DMS153 (cell line): ENCODE data around the gene HOATZ.

Experiments used
- DNase-seq: peaks from one replicate; lab custom pipeline; 2025; lab: John Stamatoyannopoulos, UW

HOATZ gene

DNA sequence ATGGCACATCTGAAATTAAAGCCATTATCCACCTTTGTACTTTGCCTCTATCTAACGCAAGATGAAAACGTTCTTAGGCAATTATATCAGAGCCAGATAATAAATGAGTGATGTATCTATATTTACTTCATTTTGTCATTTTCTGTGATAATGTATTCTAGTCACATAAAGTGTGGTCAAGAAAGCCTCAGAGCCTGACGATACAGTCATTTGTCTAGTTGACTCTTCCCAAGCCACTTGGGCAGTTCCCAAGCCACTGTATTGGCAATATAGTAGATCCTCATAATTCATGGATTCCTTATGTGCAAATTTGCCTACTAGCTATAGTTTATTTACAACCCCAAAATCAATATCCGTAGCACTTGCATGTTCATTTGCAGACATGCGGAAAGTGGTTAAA is 7.8 kb downstream of the HOATZ start:
- DNase-seq, result no peak

DNA sequence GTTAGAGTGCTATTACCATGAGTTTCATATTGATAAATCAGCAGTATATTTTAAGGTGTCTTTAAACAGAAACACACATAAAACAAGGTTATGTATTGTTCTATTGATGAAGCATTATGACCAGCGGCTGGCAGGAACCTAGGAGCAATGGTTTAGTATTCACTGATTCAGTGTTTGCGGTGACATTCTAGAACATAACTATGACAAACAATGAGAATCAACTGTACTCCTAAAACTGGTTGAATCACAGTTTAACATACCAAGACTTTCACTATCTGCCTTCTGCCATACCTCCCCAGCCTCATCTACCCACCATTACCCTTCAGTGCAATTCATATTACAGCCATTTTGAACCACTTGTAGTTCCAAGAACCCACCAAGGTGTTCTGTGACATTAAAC is 8.8 kb downstream of the HOATZ start:
- DNase-seq, result no peak

DNA sequence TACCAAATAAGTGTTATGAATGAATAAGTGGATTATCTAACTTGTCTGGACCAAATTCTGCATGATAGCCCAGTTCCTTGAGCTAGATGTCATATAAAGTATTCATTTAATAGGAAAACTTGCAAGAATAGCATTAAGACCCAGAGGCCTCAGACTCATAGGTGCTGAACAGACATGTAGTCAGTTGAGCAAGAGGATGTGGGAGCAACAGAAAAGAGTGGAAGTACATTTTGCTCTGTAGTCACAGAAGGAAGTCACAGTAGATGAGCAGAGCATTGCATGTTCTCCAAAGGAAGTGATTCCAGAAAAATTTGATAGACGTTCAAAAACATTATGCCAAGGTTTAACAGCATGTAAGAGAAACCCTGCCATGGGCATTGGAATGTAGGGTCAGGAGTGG is 9.5 kb downstream of the HOATZ start:
- DNase-seq, result no peak

DNA sequence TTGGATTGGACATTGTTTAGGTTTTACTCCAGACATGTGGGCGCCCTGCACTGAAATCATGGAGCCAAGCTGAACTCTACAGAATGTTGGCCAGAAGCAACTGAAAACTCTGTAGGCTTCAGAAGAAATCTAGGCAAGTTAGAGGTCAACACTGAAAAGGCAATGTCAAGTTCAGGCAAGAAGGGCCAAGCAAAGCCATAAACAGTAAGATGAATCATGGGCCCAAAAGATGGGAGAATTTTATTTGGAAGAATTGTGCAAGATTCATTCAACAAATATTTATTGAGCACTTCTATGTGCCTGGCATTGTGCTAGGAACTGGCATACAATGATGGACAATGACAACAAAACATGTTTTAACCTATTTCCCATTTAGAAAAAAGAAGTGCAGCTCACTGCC is 10.9 kb downstream of the HOATZ start:
- no peak for DNase-seq

DNA sequence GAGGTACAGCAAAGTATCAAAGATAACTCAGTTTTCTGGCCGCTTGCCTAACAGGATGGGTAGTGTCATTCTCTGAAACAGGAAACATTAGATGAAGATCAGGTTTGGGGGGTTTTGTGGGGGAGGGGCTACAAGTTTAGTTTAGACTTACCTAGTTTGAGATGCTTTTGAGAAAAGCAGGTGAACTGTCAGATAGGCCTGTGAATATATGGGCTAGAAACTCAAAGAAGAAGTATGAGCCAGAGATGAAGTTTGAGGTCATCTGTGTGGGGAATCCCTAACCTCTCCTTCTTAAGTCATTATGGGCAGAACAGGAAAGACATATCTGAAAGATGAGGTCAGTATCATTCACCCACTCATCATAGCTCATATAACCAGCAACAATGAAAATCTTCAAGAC is 11.9 kb downstream of the HOATZ start:
- DNase-seq, result no peak

DNA sequence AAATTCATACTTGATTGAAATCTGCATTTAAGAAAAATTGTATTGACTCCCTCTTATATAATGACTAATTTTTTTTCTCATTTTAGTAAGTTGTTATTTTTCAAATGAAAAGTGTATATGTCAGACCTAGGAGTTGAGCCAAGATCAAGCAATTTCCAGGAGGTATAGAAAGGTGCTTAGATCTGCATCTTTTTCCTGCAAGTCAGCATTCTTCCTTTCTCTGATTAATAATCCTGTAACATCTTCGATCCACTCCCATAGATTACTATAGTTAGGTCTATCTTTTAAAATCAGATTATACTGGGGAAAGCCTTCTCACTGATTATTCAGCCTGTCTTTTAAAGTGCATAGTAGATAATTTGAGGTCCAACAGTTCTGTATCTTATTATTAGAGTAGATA is 12.7 kb downstream of the HOATZ start:
- no peak for DNase-seq

DNA sequence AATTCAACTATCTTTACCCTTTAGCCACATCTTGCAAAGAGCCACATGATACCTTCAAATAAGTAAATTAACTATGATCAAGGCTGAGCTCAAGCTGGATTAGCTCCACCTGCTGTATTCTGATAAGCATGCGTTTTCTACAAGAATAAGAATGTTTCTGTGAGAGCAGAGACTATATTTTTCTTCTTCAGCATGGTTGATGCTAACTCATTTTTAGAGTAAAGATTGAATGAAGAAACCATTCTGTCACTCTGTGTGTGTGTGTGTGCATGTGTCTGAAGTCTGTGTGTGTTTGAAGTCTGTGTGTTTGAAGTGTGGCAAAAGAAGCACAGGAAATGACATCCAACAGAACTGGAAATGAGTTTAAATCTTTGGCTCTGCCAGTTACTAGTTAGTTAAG is 14.0 kb downstream of the HOATZ start:
- no peak for DNase-seq

DNA sequence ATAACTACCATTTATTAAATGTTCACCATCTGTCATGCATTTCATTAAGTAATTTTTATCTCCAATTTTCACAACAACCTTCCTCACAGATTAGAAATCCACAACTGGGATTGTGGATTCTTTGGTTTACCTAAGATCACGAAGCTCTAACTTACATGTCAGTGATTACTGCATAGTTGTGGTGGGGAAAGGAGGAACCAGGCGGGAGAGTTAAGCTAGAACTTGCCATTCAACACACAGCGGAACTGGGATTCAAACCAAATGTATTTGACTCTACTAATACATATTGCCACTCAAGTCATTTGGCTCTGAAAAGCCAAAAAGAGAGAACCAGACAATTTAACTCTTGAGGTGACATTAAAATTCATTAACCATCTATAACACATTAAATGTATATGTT is 15.5 kb downstream of the HOATZ start:
- no peak for DNase-seq

DNA sequence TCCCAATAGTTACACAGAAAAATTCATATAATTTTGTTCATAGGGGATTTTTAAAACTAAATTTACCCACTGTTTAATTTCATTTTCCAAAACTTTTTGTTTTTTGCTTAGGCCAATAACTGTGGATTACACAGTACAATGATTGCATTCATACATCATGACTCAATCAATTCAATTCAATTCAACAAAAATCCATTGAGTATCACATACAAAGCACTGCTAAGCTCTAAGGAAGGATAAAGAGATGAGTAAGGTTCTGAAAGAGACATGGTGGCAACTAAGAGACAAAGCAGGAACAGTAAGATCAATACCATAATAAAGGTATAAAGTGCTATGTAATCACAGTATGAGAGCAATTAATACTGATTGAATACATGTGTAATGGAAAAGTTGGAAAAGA is 16.6 kb downstream of the HOATZ start:
- no peak for DNase-seq

DNA sequence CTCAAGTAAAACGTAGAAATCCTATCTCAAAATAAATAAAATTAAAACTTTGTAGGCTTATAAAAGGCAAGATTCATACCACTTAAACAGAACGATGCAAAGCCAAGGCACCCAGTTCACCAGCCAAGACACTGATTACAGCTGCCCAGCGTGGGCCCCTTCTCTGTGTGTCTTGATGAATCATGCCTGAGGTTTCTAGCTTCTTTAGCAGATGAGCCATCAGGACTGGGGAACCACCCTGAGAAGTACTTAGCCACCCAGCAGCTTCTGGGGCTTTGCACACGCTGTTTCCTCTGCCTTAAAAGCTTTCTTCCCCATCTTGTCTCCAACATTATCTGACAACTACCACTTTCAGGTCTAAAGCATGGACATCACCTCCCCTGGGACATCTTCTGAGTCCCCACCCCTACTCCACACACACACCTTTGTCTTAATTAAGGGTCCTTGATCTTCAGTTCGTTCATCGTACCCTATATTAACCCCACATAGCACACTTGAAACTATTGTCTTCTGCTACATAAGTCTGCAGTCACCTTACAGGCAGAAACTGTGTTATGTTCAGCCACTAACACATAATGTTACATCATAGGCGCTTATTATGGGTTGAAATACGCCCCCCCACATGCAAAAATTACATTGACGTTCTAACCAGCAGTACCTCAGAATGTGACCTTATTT is 17.2 kb downstream of the HOATZ start:
- DNase-seq, result no peak

DNA sequence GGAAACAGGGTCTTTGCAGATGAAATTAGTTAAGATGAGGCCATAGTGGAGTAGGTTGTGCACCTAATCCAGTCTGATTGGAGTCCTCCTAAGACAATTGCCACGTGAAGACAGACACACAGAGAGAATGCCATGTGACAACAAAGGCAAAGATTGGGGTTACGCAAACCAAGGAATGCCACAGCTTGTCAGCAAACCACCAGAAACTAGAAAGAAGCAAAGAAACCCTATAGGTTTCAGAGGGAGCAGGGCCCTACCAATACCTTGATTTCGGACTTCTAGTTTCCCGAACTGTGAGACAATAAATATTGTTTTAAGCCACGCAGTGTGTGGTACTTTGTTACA is 17.8 kb downstream of the HOATZ start:
- DNase-seq, result no peak

DNA sequence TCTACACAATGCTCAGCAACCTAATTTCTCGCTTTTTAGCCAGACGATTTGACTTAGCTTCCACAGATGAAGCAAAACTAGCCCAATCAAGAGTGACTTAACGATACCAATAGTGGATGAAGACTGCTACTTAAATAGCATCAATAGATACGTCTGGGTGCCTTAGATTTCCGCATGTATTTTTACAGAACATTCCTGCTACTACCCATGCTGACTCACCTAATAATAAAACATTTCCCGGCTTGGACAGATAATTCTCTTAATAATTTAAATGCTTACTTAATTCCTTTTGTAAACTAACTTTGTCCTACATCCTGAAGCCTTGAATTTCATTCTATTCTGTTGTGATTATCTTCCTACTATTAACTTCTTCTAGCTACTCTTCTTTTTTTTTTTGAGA is 20.7 kb downstream of the HOATZ start:
- DNase-seq, result no peak

DNA sequence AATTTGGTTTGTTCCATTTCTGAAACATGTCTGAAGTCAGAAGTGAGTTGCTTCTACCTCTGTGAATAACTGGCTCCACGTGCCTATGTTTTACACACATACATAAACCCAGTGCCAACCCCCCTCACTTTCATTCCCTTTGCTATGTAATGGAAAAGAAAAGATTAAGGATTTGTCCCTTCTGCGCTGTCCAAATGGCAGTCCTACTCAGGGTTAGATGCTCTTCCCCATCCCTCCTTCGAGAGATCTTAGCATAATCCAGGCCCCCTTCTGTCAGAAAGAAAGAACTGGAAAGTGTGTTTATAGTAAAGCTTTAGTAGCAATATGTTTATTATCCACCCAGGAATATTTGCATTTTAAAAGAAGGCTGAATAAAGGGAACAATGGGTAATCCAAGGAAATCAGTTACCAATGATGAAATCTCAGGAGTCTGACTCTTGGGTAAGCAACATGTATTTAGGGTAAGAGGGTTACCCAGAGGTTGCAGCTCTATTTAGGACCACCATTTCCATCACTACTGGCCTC is 22.8 kb downstream of the HOATZ start:
- no peak for DNase-seq

DNA sequence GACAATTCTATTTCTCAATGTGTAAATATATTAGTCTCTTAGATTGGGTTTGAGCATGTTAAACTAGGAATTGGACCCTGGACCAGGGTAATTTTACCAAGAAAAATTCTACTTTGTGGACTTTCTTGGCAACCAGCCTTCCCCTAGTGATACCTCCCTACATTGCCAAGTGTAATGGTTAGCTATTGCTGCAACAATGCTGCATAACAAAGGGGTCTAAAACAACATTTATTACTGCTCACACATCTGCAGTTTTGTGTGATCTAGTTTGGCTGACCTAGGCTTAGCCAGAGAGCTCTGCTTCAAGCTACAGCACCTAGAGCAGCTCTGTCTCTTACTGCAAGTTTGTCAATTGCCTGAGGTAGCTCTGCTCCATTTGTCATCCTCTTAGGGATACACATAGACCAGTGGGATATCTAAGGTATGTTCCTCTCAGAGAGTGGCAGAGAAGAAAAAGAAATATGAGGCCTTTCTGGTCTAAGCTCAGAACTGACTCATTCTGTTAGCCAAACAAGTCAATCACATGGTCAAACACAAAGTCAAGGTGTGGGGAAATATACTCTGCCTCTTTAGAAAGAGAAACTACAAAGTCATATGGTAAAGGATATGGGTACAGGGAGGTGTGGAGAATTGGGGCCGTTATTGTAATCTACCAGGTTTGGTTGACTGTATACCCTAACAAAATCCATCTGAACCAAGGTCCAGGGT is 24.0 kb downstream of the HOATZ start:
- no peak for DNase-seq

DNA sequence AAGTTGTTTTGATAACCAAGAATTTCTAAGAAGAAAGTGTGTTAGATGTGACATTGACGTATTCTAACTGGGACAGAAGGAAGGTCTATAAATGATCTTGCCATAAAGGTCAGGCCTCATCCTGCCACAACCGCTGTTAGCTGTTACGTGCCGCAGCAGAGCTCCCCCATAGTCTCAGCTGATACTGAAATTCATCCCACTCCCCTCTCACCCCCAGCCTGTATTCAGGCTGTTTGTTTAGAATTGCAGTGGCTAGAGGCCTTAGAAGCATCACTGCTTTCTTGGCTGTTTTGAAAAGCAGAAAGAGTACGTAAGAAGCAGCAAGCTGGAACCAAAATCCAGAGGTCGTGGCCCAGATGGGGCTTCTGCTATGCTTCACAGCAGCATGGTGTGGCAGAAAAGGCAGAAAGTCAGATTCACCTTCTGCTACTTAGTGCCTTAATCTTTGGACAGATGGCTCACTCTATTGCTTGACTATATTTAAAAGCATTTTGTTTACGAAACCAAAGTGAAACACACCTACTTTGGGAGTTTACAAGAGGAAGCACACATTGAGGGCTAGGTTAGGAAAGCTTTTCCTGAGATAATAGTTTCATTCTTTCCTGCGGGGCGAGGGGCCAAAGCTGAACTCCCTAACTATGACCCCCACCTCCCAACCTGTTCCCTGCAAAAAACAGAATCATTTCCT is 25.0 kb downstream of the HOATZ start:
- no peak for DNase-seq

DNA sequence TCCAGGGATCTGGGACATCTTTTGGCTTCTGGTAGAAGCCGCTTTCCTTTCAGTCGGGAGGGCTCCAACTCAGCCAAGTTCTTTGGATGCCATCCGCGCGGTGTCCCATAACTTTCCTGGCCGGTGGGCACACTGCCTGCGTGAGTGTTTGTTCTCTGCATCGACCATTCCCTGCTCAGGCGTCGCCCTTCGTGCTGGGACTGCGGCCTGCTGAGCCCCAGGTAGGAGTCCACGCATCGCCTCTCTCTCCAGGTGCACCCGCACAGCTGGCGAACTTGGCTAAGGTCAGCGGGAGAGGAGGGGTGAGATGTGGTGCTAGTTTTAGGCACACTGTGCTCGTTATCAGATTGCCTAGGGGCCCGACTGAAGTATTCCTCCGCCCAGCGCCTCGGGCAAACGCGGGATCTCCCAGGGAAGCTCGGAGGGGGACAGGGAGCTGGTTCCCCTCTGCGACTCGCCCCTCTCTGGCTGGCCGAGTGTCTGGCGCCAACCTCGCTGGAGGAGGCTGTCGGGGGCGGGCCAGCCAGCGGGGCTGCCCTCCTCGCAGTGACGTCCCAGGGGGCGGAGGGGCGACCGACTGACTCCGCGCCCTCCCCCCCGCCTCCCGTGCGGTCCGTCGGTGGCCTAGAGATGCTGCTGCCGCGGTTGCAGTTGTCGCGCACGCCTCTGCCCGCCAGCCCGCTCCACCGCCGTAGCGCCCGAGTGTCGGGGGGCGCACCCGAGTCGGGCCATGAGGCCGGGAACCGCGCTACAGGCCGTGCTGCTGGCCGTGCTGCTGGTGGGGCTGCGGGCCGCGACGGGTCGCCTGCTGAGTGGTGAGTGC is 25.7 kb downstream of the HOATZ start, which contains the start of gene LAYN:
Gene LAYN, plus strand, starts transcription at position 607 of the 823 bp plus-strand sequence. Its CDS starts 124 bp downstream, at position 731.
- no peak for DNase-seq

DNA sequence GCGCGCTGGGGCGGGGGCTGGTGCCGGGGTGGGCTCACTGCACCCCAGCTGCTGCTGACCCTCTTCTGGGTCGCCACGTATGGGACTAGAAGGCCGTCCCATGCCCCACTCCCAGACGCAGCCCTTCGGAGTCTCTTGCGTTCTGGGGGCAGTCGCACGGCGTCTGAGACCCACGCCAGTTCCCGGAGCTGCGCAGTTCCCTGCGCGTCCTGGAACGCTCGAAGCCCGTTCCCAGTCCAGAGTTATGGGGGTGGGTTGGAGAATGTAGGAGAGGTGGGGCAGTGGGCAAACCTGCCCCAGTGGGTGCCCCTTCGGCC is 26.3 kb downstream of the HOATZ start:
- no peak for DNase-seq

DNA sequence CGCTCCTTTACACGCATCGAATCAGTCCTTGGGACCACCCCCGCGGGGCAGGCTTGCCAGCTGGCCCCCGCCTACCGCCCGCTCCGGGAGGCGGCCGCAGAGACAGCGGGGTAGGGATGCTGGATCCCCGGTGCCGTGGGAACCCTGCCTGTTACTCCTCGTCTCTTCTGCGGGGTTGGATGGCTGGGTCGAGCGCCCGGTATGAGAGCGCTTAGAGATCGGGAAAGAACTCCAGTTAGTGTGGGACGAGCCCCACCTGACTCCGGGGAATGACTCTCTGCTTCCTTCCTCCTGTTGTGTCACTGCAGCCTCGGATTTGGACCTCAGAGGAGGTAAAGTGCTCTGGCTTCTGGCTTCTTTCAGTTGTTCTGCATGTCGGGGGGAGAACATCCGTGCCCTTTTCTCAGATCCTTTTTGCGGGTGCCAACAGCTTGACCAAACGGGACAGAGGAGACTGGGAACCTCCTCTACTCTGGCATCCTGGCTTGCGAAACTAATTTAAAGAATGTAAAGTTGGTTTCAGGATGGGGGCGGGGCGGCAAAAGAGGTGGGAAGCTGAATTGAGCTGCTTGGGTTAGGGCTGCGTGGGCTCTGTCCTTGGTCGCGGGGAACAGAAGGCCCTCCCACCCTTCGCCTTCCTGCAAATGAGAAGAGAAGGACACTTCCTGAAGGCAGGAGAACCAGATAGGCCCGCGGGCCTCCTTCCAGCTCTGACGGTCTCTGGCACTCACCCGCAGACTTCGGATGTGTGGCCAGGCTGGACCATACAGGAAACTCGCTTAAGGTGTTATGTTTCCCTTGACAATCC is 26.9 kb downstream of the HOATZ start:
- no peak for DNase-seq

DNA sequence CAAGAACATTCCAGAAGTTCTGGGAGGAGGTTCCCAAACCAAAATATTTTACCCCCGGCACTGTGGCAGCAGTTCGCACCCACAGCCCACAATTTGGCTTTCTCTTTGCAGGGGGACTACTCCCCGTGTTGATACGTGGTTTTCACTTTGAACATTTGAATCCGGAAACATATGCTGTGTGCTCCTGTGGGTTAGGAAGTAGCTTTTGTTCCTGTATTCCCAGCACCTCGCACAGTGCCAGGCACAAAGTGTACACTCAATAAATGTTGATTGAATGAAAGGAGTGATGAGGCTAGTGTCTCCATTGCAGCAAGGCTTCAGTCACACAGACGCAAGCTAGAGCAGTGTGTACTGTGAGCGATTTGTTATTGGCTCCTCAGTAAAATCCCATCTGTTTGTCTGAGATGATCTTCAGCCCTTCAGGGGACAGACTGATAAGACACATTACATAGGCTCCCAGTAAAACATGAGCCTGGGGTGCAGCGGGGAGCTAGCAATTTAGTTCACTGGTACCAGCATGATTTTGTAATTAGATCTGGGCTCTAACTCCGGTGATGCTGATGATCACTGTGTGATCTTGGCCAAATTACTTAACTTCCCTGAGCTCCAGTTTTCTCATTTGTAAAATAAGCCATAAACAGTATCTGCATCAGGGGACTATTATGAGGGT is 28.2 kb downstream of the HOATZ start:
- DNase-seq, result no peak

DNA sequence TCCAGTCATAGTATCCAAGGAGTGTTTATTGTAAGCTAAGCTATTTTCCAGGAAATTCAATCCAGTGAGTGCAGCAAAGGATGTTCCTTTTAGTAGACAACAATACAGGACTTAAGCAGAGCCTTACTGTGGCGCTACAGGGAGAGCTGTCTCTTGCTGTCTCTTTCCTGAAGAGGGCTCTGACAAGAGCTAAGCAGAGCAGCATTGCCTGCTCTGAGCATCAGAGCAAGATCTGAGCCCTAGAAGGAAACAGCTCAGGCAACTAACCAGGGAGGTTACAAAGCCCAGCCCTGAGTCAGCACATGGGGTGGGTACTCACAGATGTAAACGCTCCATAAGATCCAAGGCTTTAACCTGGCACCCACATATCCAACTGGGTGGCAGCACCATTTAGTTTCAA is 33.9 kb downstream of the HOATZ start:
- DNase-seq, result no peak
